PC-3 (cell line): ENCODE results near the gene GAB2.

Experiments used
- CTCF ChIP-seq: fragments of 300-600 bp; sonication (generic); conservative IDR thresholded peaks from 2 replicates; pipeline ENCODE4 v1.5.1; 2017; ENCODE audit warnings: antibody characterized with exemption, low read depth, mild to moderate bottlenecking, low read length
- EZH2 ChIP-seq: fragments of 300-600 bp; sonication (generic); IDR thresholded peaks from one replicate; pipeline ENCODE4 v1.6.1; 2017; ENCODE audit warnings: antibody characterized with exemption, mild to moderate bottlenecking, low read length; ENCODE audit not compliant: unreplicated experiment
- EZH2phosphoT487 ChIP-seq: fragments of 300-600 bp; sonication (generic); IDR thresholded peaks from 2 replicates; pipeline ENCODE4 v1.6.1; 2018; ENCODE audit warnings: mild to moderate bottlenecking, antibody characterized with exemption, low read length, borderline replicate concordance

DNA sequence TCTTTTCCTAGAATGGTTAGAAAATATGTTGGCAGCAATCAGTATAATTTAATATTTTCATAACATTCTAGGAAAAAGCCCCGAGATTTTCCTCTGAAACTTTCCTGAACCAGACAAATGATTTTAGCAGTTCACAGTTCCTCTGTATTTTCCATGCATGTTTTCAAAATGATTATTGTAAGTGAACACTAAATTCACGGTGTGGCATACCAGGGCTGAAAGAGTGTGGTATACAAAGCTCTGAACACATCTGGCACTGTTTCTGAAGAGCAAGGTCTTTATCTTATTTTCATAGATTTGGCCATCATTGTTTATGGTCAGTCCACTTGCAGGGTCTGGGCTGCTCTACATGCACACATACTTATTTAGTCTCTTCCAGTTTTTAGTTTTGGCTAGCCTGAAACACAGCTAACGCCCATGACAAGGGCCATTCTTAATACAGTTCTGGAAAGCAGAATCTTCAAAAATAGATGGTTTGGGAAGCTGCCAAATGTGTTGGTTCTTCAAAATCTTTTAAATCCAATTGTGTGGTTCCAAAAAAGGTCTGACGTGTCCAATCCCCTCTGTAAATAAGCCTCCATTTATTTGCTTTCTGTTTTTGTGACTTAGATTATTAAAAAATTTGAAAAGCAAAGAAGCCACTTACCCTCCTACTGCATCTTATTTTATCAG, 7.9 kb upstream of the GAB2 start:
- TF ChIP-seq CTCF (no peak), EZH2 (no peak), EZH2phosphoT487 (no peak)
